ENCODE measurements around the gene C2CD4C.
"Not testable (repeated sequence)": the region's sequence is repeated elsewhere in the genome, so short reads cannot be mapped to it uniquely, and the experiment has no call there.

Gene C2CD4C

DNA sequence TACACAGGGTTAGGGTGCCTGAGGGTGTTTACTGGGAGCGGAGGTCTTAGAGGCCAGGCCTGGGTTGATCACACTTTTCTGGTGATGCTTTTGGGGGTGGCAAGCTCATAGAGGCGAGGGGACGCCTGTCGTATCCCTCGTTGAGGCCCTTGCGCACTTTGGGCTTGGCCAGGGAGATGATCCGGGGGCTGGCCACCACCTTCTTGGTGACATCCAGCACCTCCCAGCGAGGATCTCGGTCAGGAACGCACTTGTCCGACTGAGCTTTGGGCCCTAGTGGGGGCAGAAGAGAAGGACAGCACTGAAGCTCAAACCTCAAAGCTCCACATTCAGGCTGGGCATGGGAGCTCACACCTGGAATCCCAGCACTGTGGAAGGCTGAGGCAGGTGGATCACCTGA, 46.8 kb downstream of the C2CD4C start:
- DNase-seq: no peak

DNA sequence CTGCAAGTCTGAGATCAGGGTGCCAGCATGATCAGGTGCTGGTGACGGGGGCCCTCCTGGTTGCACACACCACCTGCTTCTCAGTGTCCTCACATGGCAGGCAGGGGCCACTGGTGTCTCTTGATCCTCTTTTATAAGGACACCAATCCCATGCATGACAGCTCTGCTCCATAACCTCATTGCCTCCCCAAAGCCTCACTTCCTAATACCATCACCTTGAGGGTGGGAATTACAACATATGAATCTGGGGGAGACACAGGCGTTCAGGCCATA, 49.4 kb downstream of the C2CD4C start:
- DNase-seq: no peak

DNA sequence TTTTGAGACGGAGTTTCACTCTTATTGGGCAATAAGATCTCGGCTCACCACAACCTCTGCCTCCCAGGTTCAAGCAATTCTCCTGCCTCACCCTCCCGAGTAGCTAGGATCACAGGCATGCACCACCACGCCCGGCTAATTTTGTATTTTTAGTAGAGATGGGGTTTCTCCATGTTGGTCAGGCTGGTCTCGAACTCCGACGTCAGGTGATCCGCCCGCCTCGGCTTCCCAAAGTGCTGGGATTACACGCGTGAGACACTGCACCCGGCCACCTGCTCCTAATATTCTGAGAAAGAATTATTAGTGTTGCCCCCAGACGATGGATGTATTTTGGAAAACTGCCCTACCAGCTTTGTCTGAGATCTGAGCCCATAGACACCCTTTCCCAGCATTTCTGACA, 53.4 kb downstream of the C2CD4C start:
- not testable (repeated sequence) for DNase-seq
